Transverse colon (tissue), 4 donors: ENCODE measurements around the gene SLC4A2.

Experiments used
- POLR2A ChIP-seq: fragments of 450-650 bp; IDR thresholded peaks from one replicate; pipeline ENCODE4 v1.6.1; 2016; ENCODE audit warnings: antibody characterized with exemption, mild to moderate bottlenecking, moderate library complexity
- POLR2AphosphoS5 ChIP-seq, 3 donors: sonication (generic); formaldehyde crosslinking; IDR thresholded peaks; one replicate each; pipeline ENCODE4 v1.6.1; 2016; ENCODE audit warnings: antibody characterized with exemption in 3 of 3
- TF ChIP-seq, protein P1 (sequence below), 5 experiments: fragments of 200-600 bp in 3 of 5; fragments of 450-650 bp in 2 of 5; sonication (generic) in 3 of 5; IDR thresholded peaks; 1 replicate in 2 of 5; 2 replicates in 3 of 5; pipeline ENCODE4 v1.5.1; 2016 to 2017; ENCODE audit warnings: antibody characterized with exemption in 5 of 5, inconsistent platforms in 3 of 5, mild to moderate bottlenecking in 2 of 5, moderate library complexity in 1 of 5

DNA sequence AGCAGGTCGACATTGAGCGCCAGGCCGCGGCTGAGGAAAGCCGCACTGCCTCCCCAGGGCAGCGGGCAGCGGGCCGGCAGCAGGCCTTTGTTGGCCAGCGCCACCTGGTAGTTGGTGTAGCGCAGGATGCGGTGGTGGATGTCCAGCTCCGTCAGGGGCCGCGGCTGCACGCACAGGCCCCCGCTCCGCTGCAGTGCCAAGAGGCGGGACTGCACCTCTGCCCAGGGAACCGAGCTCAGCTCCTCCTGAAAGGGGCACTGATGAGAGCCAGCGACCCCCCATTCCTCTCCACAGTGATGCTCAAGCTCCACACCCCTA is 40.3 kb upstream of the SLC4A2 start:
- TF ChIP-seq, protein P1, sequence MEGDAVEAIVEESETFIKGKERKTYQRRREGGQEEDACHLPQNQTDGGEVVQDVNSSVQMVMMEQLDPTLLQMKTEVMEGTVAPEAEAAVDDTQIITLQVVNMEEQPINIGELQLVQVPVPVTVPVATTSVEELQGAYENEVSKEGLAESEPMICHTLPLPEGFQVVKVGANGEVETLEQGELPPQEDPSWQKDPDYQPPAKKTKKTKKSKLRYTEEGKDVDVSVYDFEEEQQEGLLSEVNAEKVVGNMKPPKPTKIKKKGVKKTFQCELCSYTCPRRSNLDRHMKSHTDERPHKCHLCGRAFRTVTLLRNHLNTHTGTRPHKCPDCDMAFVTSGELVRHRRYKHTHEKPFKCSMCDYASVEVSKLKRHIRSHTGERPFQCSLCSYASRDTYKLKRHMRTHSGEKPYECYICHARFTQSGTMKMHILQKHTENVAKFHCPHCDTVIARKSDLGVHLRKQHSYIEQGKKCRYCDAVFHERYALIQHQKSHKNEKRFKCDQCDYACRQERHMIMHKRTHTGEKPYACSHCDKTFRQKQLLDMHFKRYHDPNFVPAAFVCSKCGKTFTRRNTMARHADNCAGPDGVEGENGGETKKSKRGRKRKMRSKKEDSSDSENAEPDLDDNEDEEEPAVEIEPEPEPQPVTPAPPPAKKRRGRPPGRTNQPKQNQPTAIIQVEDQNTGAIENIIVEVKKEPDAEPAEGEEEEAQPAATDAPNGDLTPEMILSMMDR (IDR thresholded peaks at IDR 0.05), result no peak
- TF ChIP-seq POLR2A (no peak), POLR2AphosphoS5 (IDR thresholded peaks at IDR 0.05) (no peak)
